Suppressor macrophage treated with lipopolysaccharide for 4 hours (primary cell): ENCODE data around the gene SSC4D.
"Not testable (repeated sequence)": the region's sequence is repeated elsewhere in the genome, so short reads cannot be mapped to it uniquely, and the experiment has no call there.

Experiments
- DNase-seq: peaks from one replicate; pipeline ENCODE4 v3.0.0-alpha.2; 2020

Gene SSC4D

DNA sequence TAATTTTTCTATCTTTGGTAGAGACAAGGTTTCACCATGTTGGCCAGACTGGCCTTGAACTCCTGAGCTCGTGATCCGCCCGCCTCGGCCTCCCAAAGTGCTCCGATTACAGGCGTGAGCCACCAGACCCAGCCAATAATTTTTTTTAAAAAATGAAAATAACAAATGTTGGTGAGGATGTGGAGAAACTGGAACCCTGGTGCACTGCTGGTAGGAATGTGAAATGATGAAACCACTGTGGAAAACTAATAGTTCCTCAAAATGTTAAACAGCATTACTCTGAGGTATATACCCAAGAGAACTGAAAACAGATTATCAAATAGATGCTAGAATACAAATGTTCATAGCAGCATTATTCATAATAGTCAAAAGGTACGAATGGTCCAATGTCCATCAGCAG lies 27.7 kb downstream of the SSC4D start:
- DNase-seq = no peak

DNA sequence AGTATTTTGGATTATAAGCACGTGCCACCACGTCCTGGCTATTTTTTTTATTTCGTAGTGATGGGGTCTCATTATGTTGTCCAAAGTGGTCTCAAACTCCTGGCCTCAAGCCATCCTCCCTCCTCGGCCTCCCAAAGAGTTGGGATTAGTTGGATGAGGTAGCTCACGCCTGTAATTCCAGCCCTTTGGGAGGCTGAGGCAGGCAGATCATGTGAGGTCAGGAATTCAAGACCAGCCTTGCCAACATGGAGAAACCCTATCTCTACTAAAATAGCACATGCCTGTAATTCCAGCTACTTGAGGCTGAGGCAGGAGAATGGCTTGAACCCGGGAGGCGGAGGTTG lies 28.9 kb downstream of the SSC4D start:
- no peak for DNase-seq

DNA sequence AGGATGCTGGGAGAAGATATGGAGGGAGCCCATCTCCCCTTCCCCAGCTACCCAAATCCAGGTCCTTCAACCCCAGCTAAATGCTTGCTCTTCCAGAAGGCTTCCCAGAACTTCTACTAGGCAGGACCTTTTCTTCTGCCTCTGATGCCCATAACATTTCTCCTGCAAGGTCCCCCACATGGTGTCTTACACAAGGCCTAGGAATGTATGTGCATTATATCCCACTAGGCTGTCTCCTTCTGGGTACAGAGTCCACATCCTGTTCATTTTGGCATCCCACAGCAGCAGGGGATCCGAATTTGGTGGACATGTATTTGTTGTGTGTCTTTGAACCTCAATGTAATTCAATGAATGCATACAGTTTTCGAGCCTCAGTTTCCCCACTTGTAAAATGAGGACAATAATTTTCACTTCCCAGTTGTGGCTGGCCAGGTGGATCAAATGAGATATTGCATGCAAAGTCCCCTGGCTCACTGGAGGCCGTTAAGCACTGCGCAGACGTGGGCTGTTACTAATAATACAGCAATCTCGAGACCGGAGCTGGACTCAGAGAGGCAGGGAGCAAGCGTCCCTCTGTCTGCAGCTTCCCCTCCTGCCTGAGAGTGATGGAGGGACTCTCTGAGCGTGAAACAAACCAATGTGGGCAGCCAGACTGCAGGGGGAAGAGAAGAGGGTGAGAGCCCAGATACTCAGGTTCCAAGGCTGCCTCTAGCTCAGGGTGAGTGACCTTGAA lies 32.1 kb downstream of the SSC4D start:
- DNase-seq = no peak

DNA sequence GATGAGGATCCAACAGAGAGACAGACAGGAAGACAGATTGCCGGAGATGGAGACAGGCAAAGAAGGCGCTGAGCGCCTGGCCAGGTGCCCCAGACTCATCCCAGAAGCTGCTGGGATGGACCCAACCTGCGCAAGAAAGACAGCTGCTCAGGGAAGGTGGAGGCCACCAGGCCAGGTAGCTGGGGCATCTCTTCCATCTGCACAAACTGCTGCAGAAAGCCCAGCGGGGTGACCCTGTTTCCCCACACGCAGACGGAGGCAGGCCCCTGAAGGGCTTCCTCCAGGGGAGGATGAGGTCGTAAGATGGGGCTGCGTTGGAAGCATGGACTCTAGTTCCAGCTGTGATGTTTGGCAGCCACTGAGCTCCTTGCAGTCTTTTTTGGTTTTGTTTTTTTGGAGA lies 34.2 kb downstream of the SSC4D start:
- DNase-seq = no peak

DNA sequence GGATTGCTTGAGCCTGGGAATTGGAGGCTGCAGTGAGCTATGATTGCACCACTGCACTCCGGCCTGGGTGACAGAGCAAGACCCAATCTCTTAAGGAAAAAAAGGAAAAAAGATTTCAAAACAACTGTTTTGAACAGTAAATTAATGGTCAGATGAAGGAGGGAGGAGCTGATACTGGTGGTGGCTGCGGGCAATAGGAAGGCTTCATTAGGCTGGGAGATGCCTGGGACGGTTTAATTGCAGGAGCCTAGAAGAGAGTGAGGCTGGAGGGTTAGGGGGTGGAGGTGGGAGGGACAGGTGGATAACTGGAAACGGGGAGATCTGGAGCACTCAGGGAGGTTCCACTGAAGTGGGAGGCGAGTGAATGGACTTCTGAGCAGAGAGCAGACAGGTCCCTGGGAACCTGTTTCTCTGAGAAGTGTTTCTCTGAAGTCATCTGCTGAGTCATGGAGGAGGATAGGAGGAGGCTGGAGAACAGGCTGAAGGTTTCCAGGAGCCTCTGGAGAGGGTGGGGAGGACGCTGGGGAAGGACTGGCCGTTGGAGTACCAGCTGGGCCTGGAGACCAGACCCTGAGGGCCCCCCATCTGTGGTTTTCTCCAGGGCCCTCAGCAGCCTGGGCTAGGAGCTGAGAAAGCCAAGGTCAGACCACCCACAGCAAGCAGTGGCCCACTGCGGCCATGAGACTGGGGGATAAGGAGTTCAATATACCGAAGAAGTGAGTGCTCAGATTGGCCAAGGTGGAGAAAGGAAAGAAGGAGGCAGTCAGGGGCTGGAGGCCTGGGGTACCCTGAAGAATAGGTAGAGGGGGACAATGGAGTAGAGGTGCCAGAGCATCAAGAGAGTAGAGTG lies 36.3 kb downstream of the SSC4D start:
- DNase-seq = peak; percentile 43

DNA sequence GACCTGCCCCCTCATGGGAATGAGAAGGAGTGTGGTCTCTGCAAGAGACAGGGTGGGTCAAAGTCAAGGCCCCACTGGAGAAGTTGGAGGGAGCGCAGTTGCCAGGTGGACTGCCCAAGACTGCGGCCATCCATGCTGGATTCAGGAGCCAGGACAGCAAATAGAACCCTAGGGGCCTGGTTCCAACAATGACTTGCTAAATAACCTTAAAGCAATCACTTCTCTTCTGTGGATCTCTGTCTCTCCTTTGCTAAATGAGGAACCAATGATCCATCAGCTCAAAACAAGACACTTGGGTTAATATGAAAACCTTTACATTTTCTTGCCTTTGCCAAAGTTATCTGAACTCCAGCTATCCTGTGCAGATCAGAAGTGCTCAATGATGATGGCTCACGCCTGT lies 38.1 kb downstream of the SSC4D start:
- DNase-seq = no peak

DNA sequence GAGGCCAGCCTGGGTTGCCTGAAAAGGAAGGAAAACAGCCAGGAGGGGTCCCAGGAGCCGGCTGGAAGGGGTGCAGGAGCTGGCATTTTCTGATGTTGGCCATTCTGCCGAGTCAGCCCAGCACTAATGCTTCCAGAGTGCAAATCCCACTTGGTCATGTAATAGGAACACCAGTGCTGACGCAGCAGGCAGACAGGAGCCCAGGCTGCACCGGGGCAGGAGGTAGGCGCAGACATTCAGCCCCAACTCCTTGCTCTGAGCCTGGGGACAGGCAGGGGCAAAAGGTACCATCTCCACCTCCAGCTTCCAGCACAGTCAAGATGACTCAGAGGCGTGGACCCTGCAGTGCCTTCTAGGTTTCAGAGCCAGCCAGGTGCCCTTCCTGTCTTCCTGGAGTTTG lies 40.5 kb downstream of the SSC4D start:
- no peak for DNase-seq

DNA sequence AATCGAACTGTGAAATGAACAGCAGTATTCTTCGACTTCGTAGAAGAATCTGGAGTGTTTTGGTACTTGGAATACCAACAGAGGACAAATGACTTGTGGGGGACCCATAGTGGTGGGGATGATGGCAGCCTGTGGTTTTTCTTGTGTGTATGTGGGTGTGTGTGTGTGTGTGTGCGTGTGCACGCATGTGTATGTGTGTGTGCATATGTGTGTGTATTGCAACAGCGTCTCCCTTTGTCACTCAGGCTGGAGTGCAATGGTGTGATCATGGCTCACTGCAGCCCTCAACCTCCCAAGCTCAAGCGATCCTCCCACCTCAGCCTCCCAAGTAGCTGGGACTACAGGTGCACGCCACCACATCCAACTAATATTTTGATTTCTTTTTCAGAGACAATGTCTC lies 41.3 kb downstream of the SSC4D start:
- no peak for DNase-seq

DNA sequence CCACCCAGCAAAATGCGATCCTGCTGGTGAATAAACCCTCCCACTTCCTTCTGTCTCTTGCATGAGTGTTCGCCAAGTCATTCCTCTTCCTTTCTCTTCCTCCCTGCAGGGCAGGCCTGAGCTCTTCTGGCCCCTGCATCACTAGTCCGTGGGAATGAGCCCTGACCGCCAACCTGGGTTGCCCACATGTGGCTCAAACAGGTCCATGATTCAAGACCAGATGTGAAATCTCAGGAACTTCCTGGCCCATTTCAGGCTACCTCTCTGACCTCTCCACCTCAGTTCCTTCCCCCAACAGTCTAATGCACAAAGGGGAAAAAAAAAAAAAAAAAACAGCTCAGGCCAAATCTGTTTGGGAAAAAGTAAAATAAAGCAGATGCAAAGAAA lies 45.3 kb downstream of the SSC4D start:
- DNase-seq = peak; percentile 78

DNA sequence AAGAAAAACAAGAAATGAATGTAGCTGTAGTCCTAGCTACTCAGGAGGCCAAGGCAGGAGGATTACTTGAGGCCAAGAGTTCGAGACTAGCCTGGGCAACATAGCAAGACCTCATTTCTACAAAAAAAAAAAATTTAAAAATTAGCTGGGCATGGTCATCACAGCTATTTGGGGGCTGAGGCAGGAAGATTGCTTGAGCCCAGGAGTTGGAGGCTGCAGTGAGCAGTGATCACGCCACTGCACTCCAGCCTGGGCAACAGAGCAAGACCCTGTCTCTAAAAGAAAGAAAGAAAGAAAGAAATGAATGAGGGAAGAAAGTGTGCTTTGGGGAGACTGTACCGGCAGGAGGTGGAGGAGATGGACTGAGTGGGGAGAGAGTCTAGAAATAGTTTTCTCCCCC lies 45.7 kb downstream of the SSC4D start:
- not testable (repeated sequence) for DNase-seq

DNA sequence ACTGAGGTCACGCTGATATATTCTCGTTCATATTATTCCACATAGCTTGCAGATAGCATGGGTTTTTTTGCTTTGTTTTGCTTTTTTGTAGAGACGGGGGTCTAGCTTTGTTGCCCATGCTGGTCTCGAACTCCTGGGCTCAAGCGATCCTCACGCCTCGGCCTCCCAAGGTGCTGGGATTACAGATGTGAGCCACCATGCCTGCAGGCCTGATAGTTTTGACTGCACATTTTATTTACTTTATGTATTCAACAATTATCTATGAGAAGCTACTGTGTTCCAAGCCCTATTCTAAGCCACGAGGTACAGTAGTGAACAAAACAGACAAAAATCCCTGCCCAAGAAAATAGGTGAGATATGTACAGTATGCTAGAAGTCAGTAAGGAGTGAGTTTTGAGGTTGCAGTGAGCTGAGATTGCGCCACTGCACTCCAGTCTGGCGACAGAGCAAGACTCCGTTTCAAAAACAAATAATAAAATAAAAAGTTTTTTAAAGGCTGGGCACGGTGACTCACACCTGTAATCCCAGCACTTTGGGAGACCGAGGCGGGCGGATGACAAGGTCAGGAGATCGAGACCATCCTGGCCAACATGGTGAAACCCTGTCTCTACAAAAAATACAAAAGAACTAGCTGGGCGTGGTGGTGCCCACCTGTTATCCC lies 49.4 kb downstream of the SSC4D start:
- DNase-seq = no peak

DNA sequence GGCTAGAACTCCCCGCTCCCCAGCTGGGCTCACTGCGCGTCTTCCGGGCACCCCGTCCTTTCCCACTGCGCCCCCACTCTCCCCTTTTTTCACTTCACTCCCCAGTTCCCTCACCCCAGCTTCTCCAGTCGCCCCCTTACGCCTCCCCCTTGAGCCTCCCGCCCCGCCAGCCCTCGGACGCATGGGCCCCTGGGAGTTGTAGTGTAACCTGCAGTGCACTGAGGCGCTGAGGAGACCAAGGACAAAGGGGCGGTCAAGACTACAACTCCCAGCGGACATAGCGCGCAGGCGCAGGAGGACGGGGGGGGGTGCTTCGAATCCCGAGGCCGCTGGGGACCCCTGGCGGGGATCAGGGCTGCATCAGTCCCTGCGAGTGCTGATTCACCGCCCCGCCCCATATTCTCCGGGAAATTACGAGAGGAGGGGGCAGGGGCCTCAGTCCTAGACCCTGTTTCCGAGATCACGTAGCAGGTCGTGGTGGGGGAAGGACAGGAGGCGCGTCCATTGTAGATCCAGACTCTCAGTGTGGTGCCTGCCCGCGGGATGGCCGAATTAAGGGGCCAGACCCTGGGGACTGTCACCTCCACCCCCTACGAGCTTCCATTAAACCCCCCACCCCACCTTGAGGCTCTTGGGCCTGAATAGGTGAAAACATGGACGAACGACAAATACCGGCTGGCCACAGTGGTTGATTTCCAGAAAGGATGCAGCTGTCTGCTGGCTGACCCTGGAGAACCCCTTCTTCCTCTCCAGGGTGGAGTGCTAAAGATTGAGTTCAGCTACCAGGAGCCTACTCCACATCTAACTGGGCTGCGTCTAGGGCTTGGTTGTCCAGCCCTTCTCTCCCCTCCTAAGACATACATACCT lies 50.2 kb downstream of the SSC4D start:
- peak; percentile 98 for DNase-seq

DNA sequence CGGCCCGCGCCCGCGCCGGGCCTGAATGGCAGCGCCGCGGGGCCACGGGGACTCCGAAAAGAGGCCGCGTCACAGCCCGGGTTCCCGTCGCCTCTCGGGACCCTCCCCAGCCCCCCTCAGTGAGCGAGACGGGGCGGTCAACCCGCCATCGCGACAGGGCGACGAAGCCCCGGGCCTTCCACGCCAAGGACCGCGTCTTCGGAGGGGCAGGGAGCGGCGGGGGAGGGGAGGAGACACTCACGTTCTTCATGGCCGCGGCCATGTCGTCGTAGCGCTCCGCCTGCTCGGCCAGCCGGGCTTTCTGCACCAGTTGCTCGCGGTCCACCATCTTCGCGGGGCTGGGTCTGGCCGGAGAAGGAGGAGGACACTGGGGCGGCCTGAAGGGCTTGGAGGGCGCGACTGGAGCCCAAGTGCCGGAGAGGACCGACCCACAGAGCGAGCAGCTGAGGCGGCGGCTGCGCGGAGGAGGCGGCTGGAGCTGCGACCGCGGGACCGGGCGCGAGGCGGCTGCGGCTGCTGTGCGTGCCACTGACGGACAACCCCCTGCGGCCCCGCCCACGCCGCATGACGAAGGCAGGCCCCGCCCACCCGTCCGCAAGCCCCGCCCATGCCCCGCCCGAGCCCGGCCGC lies 50.9 kb downstream of the SSC4D start, which contains the start of gene YWHAG:
Gene YWHAG, minus strand, starts transcription at position 511 of the 630 bp plus-strand sequence. Its CDS starts 183 bp downstream, at position 328.
- peak; percentile 96 for DNase-seq

DNA sequence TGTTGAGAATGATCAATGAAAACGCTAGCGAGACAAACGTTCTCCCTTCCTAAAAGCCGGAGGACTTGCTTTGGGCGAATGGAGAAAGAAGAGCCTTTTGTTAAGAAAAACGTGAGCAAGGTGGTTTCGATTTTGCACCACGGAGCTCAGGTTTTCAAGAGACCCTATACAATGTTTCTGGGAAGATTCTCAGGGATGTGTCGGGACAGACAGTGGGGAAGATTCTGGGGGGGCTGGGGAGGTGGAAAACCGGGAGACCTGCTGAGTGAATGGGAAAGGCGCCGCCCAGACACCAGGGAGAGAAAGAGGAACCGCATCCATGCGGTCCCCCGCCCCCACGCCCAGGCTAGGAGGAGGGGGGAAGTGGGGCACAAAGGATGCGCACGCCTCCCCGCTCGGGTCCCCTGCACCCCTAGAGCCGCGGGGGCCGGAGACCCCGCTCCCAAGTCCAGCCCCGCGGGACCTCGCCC lies 51.5 kb downstream of the SSC4D start:
- peak; percentile 76 for DNase-seq

DNA sequence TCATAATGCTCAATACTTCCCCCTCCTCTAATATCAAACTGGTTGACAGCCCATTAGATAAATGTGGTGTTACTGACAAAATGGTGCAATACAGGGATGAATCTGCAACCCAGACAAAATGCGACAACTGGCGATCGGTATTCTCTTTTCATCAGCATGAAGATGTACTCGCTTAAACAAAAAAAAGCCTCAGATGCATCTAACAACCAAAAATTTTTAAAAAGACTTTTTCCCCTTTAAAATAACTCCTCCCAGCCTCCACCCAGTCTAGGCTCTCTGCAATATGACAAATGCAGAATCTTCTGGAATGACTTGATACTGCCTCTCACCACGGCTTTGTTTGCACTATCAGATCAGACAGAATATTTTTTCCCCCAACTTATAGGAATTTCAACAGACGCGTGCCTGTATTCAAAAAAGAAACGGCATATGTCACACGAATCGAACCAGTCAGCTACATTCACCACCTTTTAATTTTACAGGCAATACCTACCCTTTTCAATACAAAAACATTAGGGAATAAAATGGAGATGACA lies 52.0 kb downstream of the SSC4D start:
- DNase-seq = no peak

DNA sequence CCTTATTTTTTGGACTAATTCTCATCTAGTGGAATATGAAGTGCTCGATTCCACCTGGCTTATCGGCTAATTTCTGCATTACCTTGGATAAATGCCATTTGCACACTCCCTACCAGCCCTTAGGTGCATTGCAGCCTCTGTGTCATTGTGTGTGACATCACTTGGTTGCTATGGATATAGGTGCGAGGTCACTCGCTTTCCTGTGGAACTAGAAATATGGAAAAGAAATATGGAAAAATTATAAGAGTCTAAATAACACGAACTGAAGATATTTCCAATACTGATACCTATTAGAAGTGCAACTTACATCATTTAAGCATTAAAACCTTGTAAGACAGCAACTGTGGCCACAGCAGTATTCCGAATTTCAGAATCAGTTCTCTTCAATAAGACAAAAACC lies 52.7 kb downstream of the SSC4D start:
- no peak for DNase-seq

DNA sequence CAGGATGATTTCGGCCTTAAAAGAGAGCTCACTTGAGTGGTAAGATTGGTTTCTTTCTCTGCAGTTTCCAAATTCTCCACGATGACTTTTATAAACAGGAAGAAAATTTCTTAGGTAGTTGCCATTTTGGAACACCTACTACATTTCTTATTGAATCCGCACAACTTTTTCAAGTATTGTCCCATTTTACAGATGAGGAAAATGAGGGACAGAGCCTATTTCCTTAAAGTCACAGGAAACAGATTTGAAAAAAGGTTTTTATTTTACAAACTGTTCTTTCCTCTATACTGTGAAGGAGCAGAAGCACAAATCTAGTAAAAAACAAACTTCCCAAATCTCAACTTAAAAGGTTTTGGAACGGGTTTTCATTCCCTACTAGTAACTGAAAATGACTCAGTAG lies 53.4 kb downstream of the SSC4D start:
- no peak for DNase-seq

DNA sequence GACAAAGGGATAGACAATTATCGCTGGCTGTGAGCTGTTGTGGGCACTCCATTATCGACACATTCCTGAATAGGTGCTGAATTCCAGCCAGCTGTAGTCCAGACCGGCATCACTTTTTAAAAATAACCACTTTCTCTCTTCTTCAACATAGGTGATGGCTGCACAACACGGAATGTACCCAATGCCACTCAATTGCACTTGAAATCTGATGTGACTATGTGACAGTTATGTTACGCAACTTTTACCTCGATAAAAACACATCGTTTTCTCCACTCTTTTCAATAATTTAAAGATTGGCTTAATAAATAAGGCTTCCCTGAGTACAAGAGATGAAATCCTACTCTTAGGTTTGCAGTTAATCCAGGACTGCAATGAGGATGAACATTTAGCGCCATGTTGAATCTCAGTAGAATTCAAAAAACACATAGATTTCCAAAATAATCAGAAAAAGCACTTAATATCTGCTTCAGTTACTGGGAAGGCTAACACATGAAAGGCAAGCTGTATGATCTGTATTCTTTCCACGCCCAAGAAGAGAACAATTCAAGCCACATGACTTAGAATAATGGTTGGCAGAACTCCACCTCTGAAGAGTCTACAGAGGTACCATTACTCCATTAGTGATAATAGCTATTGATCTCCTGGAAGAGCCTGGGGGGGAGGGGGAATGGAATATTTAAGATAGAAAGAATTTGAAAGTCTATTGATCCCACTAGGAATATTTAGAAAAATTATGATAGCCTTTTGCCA lies 54.3 kb downstream of the SSC4D start:
- DNase-seq = no peak

DNA sequence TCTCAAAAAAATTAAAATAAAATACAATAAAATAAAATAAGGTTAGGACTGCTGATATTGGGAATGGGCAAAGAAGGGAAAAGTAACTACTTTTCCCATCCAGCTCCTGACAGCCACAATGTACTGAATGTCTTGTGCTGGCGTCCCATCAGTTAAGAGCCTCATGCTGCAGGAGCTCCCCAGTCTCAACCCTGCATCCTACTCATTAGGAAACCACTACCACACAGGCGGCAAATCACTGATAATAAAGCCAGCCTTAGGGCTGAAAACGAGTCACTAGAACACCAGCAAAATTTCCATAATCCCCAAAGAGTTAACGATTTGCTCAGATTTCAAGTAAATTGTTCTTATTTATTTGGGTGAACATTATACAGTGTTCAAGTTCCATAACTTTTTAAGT lies 55.0 kb downstream of the SSC4D start:
- DNase-seq = no peak

DNA sequence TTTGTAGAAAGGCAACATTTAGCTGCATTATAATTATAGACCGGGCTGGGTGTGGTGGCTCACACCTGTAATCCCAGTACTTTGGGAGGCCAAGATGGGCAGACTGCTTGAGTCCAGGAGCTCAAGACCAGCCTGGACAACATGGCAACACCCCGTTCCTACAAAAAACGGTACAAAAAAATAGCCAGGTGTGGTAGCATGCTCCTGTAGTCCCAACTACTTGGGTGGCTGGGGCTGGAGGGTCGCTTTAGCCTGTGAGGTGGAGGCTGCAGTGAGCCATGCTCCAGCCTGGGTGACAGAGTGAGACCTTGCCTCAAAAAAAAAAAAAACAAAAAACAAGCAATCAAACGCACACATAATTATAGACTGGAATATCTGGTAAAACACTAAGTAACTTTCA lies 55.8 kb downstream of the SSC4D start:
- no peak for DNase-seq

DNA sequence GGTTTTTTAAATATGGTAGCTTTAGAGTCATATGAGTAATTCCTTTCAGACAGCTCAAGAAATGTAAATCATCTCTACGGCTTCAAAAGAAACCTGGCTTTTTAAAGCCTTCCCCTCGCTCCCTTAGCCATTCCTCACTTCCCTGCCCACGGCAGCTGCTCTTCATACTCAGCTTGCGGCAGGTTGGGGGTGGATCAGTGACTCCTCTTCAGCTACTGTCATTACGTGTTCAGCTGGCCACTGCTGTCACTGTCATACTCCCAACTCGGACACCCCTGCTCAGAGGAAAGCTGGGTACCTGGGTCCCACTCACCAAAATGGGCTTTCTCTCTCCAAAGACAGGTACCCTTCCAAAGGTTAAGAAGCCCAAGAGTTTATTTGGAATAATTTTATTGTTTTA lies 57.3 kb downstream of the SSC4D start:
- no peak for DNase-seq
